Epithelial cell of proximal tubule (primary cell): ENCODE results near the gene DGCR2. TPM values are rescaled to one million over a fixed set of nuclear protein-coding genes. Genes with fewer than 3 reads are reported as not detected.

ENCODE experiments used
- DNase-seq: peaks from one replicate; pipeline ENCODE4 v3.0.0-alpha.2; 2011; ENCODE audit warnings: low read depth
- H3K4me3 ChIP-seq: 2 replicates; pipeline ENCODE4 v1.5.1; 2011; ENCODE audit warnings: low read depth, mild to moderate bottlenecking, low read length
- total RNA-seq: library from RNA; depleted of rRNA; stranded (reverse); fragments of >200 nt; gene quantifications from 2 replicates; pipeline ENCODE4 v1.2.3, GENCODE V29; 2015
- TF ChIP-seq, protein P1 (sequence below): conservative IDR thresholded peaks from 2 replicates; pipeline ENCODE4 v1.5.1; 2012; ENCODE audit warnings: low read depth, mild to moderate bottlenecking, low read length

DGCR2 gene
- total RNA-seq, 1 donor from 2014 or later = 51.7 TPM

DNA sequence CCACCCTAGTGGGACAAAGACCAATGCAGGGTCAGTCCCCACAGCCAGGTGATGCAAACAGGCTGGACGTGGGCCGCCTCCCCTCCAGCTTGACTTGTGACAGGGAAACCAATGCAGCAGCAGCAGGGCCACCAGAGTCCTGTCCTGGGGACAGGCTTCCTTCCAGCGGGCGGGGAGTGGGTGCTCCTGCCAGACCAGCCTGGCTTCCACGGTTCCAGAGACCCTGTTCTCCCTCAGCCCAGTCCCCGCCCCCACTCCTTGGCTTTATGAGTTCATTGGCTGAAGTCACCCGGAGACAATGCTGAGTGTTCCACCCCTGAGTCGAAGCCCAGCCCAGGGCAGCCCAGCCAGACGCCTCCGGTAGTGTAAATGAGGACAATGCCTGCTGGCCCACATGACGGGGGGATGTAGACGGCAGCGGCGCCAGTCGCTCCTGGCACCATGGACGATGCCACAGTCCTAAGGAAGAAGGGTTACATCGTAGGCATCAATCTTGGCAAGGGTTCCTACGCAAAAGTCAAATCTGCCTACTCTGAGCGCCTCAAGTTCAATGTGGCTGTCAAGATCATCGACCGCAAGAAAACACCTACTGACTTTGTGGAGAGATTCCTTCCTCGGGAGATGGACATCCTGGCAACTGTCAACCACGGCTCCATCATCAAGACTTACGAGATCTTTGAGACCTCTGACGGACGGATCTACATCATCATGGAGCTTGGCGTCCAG, 8.9 kb upstream of the DGCR2 start, which contains the start of gene TSSK2:
TSS of gene TSSK2 (plus strand) at position 350 of the 726 bp plus-strand sequence. CDS start at position 442, 92 bp downstream.
- TF ChIP-seq, protein P1, sequence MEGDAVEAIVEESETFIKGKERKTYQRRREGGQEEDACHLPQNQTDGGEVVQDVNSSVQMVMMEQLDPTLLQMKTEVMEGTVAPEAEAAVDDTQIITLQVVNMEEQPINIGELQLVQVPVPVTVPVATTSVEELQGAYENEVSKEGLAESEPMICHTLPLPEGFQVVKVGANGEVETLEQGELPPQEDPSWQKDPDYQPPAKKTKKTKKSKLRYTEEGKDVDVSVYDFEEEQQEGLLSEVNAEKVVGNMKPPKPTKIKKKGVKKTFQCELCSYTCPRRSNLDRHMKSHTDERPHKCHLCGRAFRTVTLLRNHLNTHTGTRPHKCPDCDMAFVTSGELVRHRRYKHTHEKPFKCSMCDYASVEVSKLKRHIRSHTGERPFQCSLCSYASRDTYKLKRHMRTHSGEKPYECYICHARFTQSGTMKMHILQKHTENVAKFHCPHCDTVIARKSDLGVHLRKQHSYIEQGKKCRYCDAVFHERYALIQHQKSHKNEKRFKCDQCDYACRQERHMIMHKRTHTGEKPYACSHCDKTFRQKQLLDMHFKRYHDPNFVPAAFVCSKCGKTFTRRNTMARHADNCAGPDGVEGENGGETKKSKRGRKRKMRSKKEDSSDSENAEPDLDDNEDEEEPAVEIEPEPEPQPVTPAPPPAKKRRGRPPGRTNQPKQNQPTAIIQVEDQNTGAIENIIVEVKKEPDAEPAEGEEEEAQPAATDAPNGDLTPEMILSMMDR = no peak
- no peak for DNase-seq
- H3K4me3 ChIP-seq = no peak within 1 kb of the TSS

DNA sequence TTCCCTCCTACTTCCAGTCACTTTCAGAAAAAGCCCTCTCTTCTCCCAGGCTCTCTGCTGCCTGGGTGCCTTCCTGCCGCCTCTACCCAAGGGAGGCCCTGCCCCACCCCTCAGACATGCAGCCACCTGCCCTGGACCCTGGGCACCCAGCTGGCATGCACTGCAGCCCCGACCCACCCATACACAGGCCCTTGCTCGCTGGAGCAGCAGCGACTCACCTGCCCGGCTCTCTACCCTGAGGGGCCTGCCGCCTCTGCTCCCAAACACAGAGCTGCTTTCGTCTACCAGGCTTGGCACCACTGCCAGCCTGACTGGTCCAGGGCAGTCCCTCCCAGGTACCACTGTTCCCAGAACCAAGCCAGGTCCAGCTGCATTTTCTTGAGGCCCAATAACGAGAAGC, 7.7 kb upstream of the DGCR2 start:
- TF ChIP-seq, protein P1 = no peak
- no peak overlapping the region for H3K4me3 ChIP-seq
- DNase-seq = no peak

DNA sequence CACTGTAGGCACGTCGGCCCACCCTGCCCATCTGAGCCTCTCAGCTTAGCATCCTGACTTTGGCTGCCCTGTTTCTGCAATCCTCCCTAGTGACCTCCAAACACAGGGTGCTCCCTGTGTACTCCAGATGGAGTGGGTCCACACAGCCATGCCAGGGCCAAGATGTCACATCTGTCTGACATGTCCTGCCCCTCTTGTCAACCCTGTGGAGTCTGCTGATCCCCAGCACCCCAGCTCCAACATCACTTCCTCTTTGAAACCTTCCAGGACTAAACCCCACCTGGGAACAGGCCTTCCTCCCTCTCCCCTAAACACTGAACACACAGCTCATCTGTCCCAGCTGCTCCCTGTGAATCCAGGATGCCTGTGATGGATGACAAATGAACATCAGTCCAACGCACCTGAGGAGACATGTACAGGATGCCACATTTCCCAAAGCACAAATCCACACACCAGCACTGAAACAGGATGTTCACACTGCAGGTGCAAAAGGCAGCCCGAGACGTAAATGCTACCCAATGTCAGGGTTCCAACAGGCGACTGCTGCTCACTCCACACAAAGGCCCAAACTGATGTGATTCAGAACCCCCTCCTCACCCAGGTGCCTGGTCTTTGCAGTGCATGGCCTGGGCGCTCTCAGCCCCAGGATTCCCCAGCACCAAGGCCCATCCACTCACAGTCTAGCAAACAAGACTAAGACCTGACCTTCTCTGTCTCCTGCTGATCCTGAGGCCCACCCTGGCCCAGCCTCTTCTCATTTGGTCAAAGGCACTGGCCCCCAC, 6.9 kb upstream of the DGCR2 start:
- H3K4me3 ChIP-seq = no peak overlapping the region
- no peak for DNase-seq
- TF ChIP-seq, protein P1 = no peak

DNA sequence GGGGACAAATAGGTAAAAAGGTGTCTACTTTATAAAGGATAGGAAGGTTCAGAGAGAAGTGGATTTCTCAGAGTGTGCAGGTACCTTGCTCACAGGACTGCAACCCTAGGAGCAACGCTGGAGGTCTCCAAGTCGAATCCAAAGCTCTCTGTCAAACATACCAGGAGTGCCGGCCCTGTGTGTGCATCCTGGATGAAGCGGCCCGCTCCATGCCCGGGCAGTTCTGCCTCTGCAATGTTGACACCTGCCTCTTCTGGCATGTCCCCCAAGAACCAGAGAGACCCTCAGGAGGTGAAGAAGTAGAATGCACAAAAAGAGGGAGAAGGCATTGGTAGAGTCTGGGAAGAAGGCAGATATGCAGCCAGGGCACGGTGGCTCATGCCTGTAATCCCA, 5.8 kb upstream of the DGCR2 start:
- TF ChIP-seq, protein P1 = no peak
- DNase-seq = no peak
- H3K4me3 ChIP-seq = no peak overlapping the region

DNA sequence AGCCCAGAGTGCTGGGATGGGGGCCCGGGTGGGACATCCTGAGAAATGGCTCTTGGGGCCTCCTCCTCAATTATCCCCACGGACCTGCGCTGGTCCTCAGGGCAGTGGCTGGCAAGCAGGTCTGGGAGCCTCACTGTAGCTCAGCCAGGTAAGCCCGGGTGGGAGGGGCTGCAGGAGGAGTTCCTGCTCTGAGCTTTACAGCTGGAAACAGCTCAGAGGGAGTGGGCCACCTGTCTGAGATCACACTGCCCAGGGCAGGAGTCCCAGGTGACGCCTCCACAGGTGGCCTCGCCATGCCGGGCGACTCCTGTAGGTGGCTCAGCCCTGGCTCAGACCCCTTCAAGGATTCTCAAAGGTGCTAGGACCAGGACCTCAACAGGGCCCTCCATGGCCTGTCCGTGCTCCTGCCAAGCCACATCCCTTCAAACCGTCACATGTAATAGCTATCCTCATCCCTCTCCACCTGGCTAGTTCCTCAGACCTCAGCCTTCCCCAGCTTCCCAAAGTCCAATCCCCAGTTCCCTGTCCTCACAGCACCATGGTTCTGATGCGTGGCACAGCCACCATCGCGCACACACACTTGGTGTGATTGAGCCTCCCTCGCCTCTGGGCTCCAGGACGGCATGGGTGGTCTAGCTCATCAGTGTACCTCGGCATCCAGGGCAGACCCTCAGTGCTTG, 5.3 kb upstream of the DGCR2 start:
- TF ChIP-seq, protein P1 = no peak
- H3K4me3 ChIP-seq = no peak overlapping the region
- DNase-seq = no peak

DNA sequence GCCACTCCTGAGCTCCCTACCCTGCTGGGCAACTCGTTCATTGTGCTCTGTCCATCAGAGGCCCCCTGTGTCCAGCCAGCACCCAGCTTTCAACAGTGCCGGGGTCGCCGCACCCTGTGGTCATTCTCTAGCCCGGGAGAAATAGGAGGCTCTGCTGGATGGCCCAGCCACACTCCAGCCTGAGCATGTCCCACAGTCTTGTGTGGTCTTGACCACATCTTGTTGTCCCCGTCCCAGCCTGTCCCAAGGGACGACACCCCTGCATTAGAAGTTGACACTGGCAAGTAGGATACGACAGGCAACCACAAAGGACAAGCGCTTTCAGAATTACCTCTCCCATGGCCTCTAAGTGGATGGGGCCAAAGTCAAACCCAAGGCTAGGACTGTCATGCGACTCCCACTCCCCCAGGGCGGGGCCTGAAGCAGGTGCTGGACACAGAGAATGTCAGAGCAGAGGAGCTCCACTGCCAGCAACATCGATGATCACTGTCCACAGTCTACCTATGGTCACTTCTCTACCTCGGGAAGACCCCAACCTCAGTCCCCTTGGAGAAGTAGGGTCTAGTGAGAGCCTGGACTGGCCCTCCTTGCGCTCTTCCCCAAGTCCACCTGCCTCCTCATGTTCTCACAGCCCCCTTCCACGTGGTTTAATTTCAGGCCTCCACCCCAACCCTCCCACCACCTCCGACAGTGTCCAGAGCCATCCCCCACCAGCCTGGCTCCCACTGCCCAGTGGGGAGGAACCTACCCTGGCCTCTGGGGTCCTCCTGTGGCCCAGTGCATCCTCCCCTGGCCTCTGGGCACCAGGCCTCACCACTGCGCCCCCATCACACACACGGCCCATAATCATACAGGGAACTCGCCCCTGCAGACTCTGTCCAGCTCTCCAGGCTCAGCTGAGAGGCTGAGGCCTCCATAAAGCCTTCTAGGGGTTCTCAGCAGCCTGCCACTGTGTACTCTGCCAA, 4.4 kb upstream of the DGCR2 start:
- H3K4me3 ChIP-seq = no peak overlapping the region
- DNase-seq = no peak
- TF ChIP-seq, protein P1 = no peak
